ENCODE results near the gene PTPRH. TPM values are rescaled to one million over a fixed set of nuclear protein-coding genes. Genes with fewer than 3 reads are reported as not detected.
"Not testable (repeated sequence)": the region's sequence is repeated elsewhere in the genome, so short reads cannot be mapped to it uniquely, and the experiment has no call there.

Gene PTPRH
- polyA plus RNA-seq, 1 of the 3 experiments (the other 2 are of a cell fraction) = 1.1 TPM

GRCh38 chr19:55224679-55225414 lies 15.5 kb upstream of the PTPRH start:
- 93% methylated on average over 9 of the region's 11 CpGs for WGBS (ENCODE audit: low lambda C conversion rate)
- H2AFZ ChIP-seq (ENCODE audit: low read depth); POLR2A ChIA-PET; H3K27me3 ChIP-seq (ENCODE audit: insufficient read depth); H3K79me2 ChIP-seq (ENCODE audit: insufficient read depth); H3K9me2 ChIP-seq; H3F3A ChIP-seq (replicated peaks; ENCODE audit: insufficient read depth); H3K4me2 ChIP-seq; H3K9me3 ChIP-seq; H3K4me3 ChIP-seq (ENCODE audit: low read depth in 2 of 2, low read length in 1 of 2); CTCF ChIA-PET; H3K27ac ChIP-seq (ENCODE audit: low read depth in 2 of 2, low read length in 1 of 2); H3K9ac ChIP-seq: not testable (repeated sequence)
- peaks cover 0 to 34% of the 10 kb centered on the region in 2 experiments for H3K36me3 ChIP-seq (replicated peaks in 1 of 2; ENCODE audit: control insufficient read depth in 1 of 2, insufficient read depth in 2 of 2, low read length in 1 of 2)
- H4K20me1 ChIP-seq (ENCODE audit: insufficient read depth) = peaks cover 16% of the 10 kb centered on the region; the same call in 1 of the 2 replicates
- peak; percentile 14 for DNase-seq
- H3K4me1 ChIP-seq (ENCODE audit: control insufficient read depth in 1 of 2, insufficient read depth in 2 of 2, low read depth in 1 of 2, low read length in 1 of 2) = peaks cover 0 to 37% of the 10 kb centered on the region in 2 experiments; a peak in 1 of 4 replicates

- H3K36me3 ChIP-seq (replicated peaks in 1 of 2; ENCODE audit: control insufficient read depth in 1 of 2, insufficient read depth in 2 of 2, low read length in 1 of 2) = peaks cover 0 to 27% of the 10 kb centered on the region in 2 experiments
- POLR2A ChIA-PET = no interaction called here
- TF ChIP-seq POLR2AphosphoS5 (IDR thresholded peaks at IDR 0.05; ENCODE audit: low read depth, low read length) (no peak), GATA2 (CRISPR knock-in tag; IDR thresholded peaks at IDR 0.05) (no peak), TAF1 (IDR thresholded peaks at IDR 0.05; ENCODE audit: borderline replicate concordance, low read depth, low read length) (no peak), USF2 (IDR thresholded peaks at IDR 0.05; ENCODE audit: borderline replicate concordance, low read depth, low read length) (no peak), RCOR1 (IDR thresholded peaks at IDR 0.05; ENCODE audit: low read length) (no peak), MEF2A (IDR thresholded peaks at IDR 0.05; ENCODE audit: borderline replicate concordance, low read depth) (no peak)
- peaks cover 16% of the 10 kb centered on the region; the same call in 1 of the 2 replicates for H4K20me1 ChIP-seq (ENCODE audit: insufficient read depth)
- no peaks in the 10 kb centered on the region for H3K9me2 ChIP-seq
- no peaks in the 10 kb centered on the region for H3K79me2 ChIP-seq (ENCODE audit: insufficient read depth)
- H3K4me1 ChIP-seq (ENCODE audit: control insufficient read depth in 1 of 2, insufficient read depth in 2 of 2, low read depth in 1 of 2, low read length in 1 of 2) = peaks cover 0 to 30% of the 10 kb centered on the region in 2 experiments; a peak in 1 of 4 replicates
- no peak overlapping the region for H3K4me3 ChIP-seq (ENCODE audit: low read depth in 2 of 2, low read length in 1 of 2)
- WGBS (ENCODE audit: low lambda C conversion rate) = 87% methylated on average over 18 of the region's 26 CpGs
- CTCF ChIA-PET = interaction anchor here (1.5 kb wide), 1 partner anchor 44 kb away, joined by 4 read pairs; the partner anchor contains the start of gene SYT5
- no peaks in the 10 kb centered on the region for H3K9me3 ChIP-seq
- no peak overlapping the region for H3K27ac ChIP-seq (ENCODE audit: low read depth in 2 of 2, low read length in 1 of 2)
- H3F3A ChIP-seq (replicated peaks; ENCODE audit: insufficient read depth) = no peaks in the 10 kb centered on the region
- no peak overlapping the region for H3K4me2 ChIP-seq
- no peak overlapping the region for H3K9ac ChIP-seq
- H3K27me3 ChIP-seq (ENCODE audit: insufficient read depth) = no peaks in the 10 kb centered on the region
- no peak overlapping the region for H2AFZ ChIP-seq (ENCODE audit: low read depth)
- peak; percentile 35 for DNase-seq
These were observed 14.9 kb upstream of the PTPRH start for GRCh38 chr19:55224038-55224665.

GRCh38 chr19:55223291-55224037 lies 14.2 kb upstream of the PTPRH start:
- H3K4me3 ChIP-seq (ENCODE audit: low read depth in 2 of 2, low read length in 1 of 2) = no peak overlapping the region
- POLR2A ChIA-PET = no interaction called here
- CTCF ChIA-PET = interaction anchor here (0.7 to 1.5 kb wide), 2 partner anchors 43 to 58 kb away, joined by 3 to 4 read pairs; partner anchors contain the start of genes DNAAF3 and SYT5
- no peak for TF ChIP-seq RXRA (IDR thresholded peaks at IDR 0.05; ENCODE audit: borderline replicate concordance, low read depth)
- TF ChIP-seq FOSL2 (IDR thresholded peaks at IDR 0.05; ENCODE audit: borderline replicate concordance, low read depth) = no peak
- TF ChIP-seq YY1 (IDR thresholded peaks at IDR 0.05; ENCODE audit: low read depth) = no peak
- no peak for TF ChIP-seq ZBTB33 (IDR thresholded peaks at IDR 0.05; ENCODE audit: borderline replicate concordance, low read depth)
- no peak for TF ChIP-seq TAF1 (IDR thresholded peaks at IDR 0.05; ENCODE audit: borderline replicate concordance, low read depth, low read length)
- TF ChIP-seq GATA2 (CRISPR knock-in tag; IDR thresholded peaks at IDR 0.05) = no peak
- TF ChIP-seq CHD2 (IDR thresholded peaks at IDR 0.05; ENCODE audit: low read length, partially characterized antibody) = no peak
- TF ChIP-seq PBX3 (IDR thresholded peaks at IDR 0.05) = no peak
- TF ChIP-seq MAX (IDR thresholded peaks at IDR 0.05; ENCODE audit: low read depth) = no peak
- TF ChIP-seq SMC3 (IDR thresholded peaks at IDR 0.05; ENCODE audit: low read depth, low read length) = no peak

More at GRCh38 chr19:55223291-55224037, 14.2 kb upstream of the PTPRH start:
- Histone ChIP-seq H2AFZ (ENCODE audit: low read depth) (no peak overlapping the region), H3K27me3 (ENCODE audit: insufficient read depth) (no peaks in the 10 kb centered on the region), H3K27ac (ENCODE audit: low read depth in 2 of 2, low read length in 1 of 2) (no peak overlapping the region; a peak in 1 of 4 replicates), H3K9me3 (no peaks in the 10 kb centered on the region), H3K79me2 (ENCODE audit: insufficient read depth) (no peaks in the 10 kb centered on the region), H3K9me2 (no peaks in the 10 kb centered on the region), H3K4me2 (no peak overlapping the region), H4K20me1 (ENCODE audit: insufficient read depth) (peaks cover 16% of the 10 kb centered on the region; the same call in 1 of the 2 replicates), H3K36me3 (replicated peaks in 1 of 2; ENCODE audit: control insufficient read depth in 1 of 2, insufficient read depth in 2 of 2, low read length in 1 of 2) (peaks cover 0 to 24% of the 10 kb centered on the region in 2 experiments), H3K9ac (no peak overlapping the region), H3K4me1 (ENCODE audit: control insufficient read depth in 1 of 2, insufficient read depth in 2 of 2, low read depth in 1 of 2, low read length in 1 of 2) (peaks cover 0 to 23% of the 10 kb centered on the region in 2 experiments; a peak in 1 of 4 replicates), H3F3A (replicated peaks; ENCODE audit: insufficient read depth) (no peaks in the 10 kb centered on the region)
- WGBS (ENCODE audit: low lambda C conversion rate) = 91% methylated on average over 15 of the region's 17 CpGs
- peak; percentile 22 for DNase-seq

Data from SK-N-SH (cell line).